Calu3 (cell line): ENCODE measurements around the gene ALKBH6. TPM values are rescaled to one million over a fixed set of nuclear protein-coding genes. Genes with fewer than 3 reads are reported as not detected.

Experiments used
- BruUV-seq: library from RNA; stranded (reverse); fragments of 400-500 nt; replicated peaks from 2 replicates; lab custom pipeline; 2021; lab: Mats Ljungman, UMichigan
- CTCF ChIA-PET: fragments of 300-600 bp; sonication (Branson Sonifier 250); formaldehyde crosslinking; loops from one replicate; lab custom pipeline; 2022; ENCODE audit warnings: antibody characterized with exemption; lab: Charles Lee
- DNase-seq: peaks from one replicate; pipeline ENCODE4 v3.0.0; 2022
- H3K27ac Mint-ChIP-seq: one replicate; pipeline ENCODE4 v1.8.0; 2022; ENCODE audit warnings: mixed read lengths; ENCODE audit not compliant: unreplicated experiment
- H3K27me3 Mint-ChIP-seq: one replicate; pipeline ENCODE4 v1.8.0; 2022; ENCODE audit warnings: mixed read lengths; ENCODE audit not compliant: unreplicated experiment
- H3K36me3 Mint-ChIP-seq: one replicate; pipeline ENCODE4 v1.8.0; 2022; ENCODE audit warnings: mild to moderate bottlenecking, moderate library complexity, mixed read lengths; ENCODE audit not compliant: insufficient read depth, unreplicated experiment
- H3K4me1 Mint-ChIP-seq: one replicate; pipeline ENCODE4 v1.8.0; 2022; ENCODE audit warnings: mild to moderate bottlenecking, low read depth, mixed read lengths; ENCODE audit not compliant: unreplicated experiment
- H3K4me3 Mint-ChIP-seq: one replicate; pipeline ENCODE4 v1.8.0; 2022; ENCODE audit warnings: mild to moderate bottlenecking, low read depth, moderate library complexity, mixed read lengths; ENCODE audit not compliant: unreplicated experiment
- H3K9me3 Mint-ChIP-seq: one replicate; pipeline ENCODE4 v1.8.0; 2022; ENCODE audit warnings: low read depth, mixed read lengths; ENCODE audit not compliant: unreplicated experiment
- intact Hi-C: fragments of 100-400 bp; cut with micrococcal nuclease; formaldehyde crosslinking; loops from one replicate; pipeline ENCODE4 v1.10.0; 2022; ENCODE audit not compliant: unreplicated experiment
- total RNA-seq: library from RNA; stranded (reverse); gene quantifications from 2 replicates; pipeline ENCODE4 v1.2.3, GENCODE V29; 2022
- TF ChIP-seq, protein P1 (sequence below): fragments of 200-600 bp; IDR thresholded peaks from one replicate; pipeline ENCODE4 v1.8.0; 2022; ENCODE audit warnings: antibody characterized with exemption; ENCODE audit not compliant: unreplicated experiment

ALKBH6 gene
- total RNA-seq, 1 experiment from 2014 or later = 56.7 TPM

DNA sequence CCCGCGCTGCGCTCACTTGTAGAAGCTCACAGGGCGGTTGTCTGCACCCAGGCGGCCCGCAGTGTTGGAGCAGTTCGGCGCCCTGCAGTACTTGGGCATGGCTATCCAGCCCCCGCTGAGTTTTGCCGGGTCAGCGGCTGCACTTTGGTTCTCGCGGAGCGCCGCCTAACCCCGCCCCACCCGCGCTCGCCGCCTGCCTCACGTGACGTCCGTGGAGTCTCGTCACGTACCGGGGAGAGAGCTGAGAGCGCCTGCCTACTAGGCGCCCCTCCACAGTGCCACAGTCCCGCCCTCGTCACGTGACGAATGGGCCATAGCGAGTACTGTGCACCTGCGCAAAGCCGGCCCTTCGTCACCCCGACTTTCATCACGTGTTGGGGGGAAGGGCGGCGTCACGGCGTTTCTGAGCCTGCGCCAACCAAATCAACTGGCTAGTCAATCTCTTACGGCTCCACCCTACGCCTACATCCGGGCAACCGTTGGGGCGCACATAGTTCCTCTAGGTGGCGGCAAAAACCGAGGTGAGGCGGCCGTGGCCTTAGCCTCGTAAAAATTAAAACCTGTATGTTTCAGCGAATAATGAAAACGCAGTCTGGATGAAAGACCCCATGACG lies 40.2 kb upstream of the ALKBH6 start, which contains the start of gene THAP8:
TSS of gene THAP8 (minus strand) at position 167 of the 614 bp plus-strand sequence. CDS start at position 99, 68 bp downstream.
- DNase-seq = peak; percentile 99
- peak within 1 kb of the TSS; percentile 40 for H3K27ac Mint-ChIP-seq
- peak within 1 kb of the TSS; percentile 77 for H3K4me3 Mint-ChIP-seq
- BruUV-seq = no TSS peak
- H3K9me3 Mint-ChIP-seq = no peaks in the 10 kb centered on the region
- intact Hi-C loops = loop anchor here (5.0 kb wide), 1 partner anchor 42 kb away; the partner anchor contains the start of gene ALKBH6
- H3K27me3 Mint-ChIP-seq = no peaks in the 10 kb centered on the region
- TF ChIP-seq, protein P1, sequence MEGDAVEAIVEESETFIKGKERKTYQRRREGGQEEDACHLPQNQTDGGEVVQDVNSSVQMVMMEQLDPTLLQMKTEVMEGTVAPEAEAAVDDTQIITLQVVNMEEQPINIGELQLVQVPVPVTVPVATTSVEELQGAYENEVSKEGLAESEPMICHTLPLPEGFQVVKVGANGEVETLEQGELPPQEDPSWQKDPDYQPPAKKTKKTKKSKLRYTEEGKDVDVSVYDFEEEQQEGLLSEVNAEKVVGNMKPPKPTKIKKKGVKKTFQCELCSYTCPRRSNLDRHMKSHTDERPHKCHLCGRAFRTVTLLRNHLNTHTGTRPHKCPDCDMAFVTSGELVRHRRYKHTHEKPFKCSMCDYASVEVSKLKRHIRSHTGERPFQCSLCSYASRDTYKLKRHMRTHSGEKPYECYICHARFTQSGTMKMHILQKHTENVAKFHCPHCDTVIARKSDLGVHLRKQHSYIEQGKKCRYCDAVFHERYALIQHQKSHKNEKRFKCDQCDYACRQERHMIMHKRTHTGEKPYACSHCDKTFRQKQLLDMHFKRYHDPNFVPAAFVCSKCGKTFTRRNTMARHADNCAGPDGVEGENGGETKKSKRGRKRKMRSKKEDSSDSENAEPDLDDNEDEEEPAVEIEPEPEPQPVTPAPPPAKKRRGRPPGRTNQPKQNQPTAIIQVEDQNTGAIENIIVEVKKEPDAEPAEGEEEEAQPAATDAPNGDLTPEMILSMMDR = peak; percentile 36
- CTCF ChIA-PET = interaction anchor here (0.6 to 1.3 kb wide), 6 partner anchors 40 to 1892 kb away, joined by 3 to 7 read pairs (median 4); partner anchors contain the start of genes ALKBH6, POLR2I, SYNE4 and TBCB
- peaks cover 37% of the 10 kb centered on the region for H3K36me3 Mint-ChIP-seq
- H3K4me1 Mint-ChIP-seq = peaks cover 28% of the 10 kb centered on the region

DNA sequence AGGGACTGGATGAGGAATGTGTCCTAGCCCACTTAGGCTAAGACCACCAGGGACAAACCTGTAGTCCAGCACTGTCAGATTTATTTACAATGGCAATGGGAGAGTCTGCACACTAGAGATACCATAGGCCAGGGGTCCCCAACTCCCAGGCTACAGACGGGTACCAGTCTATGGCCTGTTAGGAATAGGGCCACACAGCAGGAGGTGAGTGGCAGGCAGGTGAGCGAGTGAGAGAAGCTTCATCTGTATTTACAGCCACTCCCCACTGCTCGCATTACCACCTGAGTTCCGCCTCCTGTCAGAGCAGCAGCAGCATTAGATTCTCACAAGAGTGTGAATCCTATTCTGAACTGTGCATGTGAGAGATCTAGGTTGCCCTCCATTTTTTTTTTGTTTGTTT lies 37.6 kb upstream of the ALKBH6 start:
- no peaks in the 10 kb centered on the region for H3K27me3 Mint-ChIP-seq
- intact Hi-C loops = loop anchor here (5.0 kb wide), 1 partner anchor 39 kb away; the partner anchor contains the start of gene ALKBH6
- H3K4me3 Mint-ChIP-seq = no peak overlapping the region
- no peaks in the 10 kb centered on the region for H3K9me3 Mint-ChIP-seq
- no peak for DNase-seq
- H3K27ac Mint-ChIP-seq = no peak overlapping the region
- BruUV-seq = no TSS peak
- CTCF ChIA-PET = interaction anchor here (0.7 kb wide), 1 partner anchor 99 kb away, joined by 3 read pairs; no protein-coding TSS in a partner anchor
- peaks cover 14% of the 10 kb centered on the region for H3K4me1 Mint-ChIP-seq
- H3K36me3 Mint-ChIP-seq = peaks cover 34% of the 10 kb centered on the region
- TF ChIP-seq, protein P1 = no peak

DNA sequence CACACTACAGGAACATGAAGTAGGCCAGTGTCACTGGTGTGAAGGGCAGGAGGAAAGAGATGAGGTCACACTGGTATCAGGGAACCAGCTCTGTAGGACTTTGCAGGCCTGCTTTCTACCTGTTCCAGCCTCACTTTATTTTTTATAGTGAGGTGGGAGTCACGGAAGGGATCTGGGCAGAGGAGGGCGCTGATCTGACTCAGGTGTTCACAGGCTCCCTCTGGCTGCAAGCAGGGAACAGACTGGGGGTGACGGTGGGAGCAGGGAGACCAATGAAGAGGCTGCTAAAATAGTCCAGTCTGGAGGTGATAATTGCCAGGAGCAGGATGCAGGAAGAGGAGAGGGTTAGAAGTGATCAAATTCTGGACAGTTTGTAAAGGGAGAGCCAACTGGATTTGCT lies 37.2 kb upstream of the ALKBH6 start:
- DNase-seq = peak; percentile 40
- H3K9me3 Mint-ChIP-seq = no peaks in the 10 kb centered on the region
- TF ChIP-seq, protein P1 = no peak
- H3K36me3 Mint-ChIP-seq = peaks cover 30% of the 10 kb centered on the region
- no peak overlapping the region for H3K27ac Mint-ChIP-seq
- BruUV-seq = no TSS peak
- peaks cover 10% of the 10 kb centered on the region for H3K4me1 Mint-ChIP-seq
- no peak overlapping the region for H3K4me3 Mint-ChIP-seq
- intact Hi-C loops = loop anchor here (5.0 kb wide), 1 partner anchor 39 kb away; the partner anchor contains the start of gene ALKBH6
- H3K27me3 Mint-ChIP-seq = no peaks in the 10 kb centered on the region
- CTCF ChIA-PET = interaction anchor here (0.6 kb wide), 1 partner anchor 22 kb away, joined by 3 read pairs; no protein-coding TSS in a partner anchor

DNA sequence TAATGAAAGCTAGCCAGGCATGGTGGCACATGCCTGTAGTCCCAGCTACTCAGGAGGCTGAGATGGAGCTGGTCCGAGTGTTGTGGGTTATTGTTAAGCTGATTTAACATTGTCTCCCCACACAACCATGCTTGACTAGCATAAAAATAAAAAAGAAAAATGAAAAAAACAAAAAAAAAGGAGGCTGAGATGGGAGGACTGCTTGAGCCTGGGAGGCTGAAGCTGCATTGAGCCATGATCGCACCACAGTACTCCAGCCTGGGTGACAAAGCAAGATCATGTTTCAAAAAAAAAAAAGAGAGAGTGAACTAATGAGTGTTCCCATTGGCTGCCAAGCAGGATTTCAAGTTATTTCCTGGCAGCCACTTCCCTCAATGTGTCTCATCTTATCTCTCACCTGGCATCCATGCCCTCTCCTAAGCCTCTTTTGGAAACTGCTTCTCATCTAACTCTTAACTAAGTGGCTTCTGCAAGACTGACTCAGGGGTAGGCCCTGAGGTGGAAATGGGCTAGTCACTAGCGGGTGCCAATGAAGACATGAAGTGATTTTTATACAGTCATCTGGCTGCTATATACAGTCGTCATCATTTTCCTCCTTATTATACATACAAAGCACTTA lies 35.2 kb upstream of the ALKBH6 start:
- H3K27ac Mint-ChIP-seq = no peak overlapping the region
- no peaks in the 10 kb centered on the region for H3K4me1 Mint-ChIP-seq
- TF ChIP-seq, protein P1 = no peak
- CTCF ChIA-PET = interaction anchor here (0.7 kb wide), 1 partner anchor 596 kb away, joined by 4 read pairs; no protein-coding TSS in a partner anchor
- no peak overlapping the region for H3K4me3 Mint-ChIP-seq
- BruUV-seq = no TSS peak
- H3K36me3 Mint-ChIP-seq = peaks cover 9% of the 10 kb centered on the region
- no peaks in the 10 kb centered on the region for H3K9me3 Mint-ChIP-seq
- no peaks in the 10 kb centered on the region for H3K27me3 Mint-ChIP-seq
- no peak for DNase-seq
- intact Hi-C loops = no loop called here
